PC-9 (cell line): ENCODE measurements around the gene CDC42BPB. TPM values are rescaled to one million over a fixed set of nuclear protein-coding genes. Genes with fewer than 3 reads are reported as not detected.

ENCODE experiments used
- BruUV-seq: library from RNA; stranded (reverse); fragments of 400-500 nt; replicated peaks from 2 replicates; lab custom pipeline; 2021; lab: Mats Ljungman, UMichigan
- CTCF ChIA-PET: fragments of 300-600 bp; sonication (Branson Sonifier 250); formaldehyde crosslinking; loops from one replicate; lab custom pipeline; 2022; ENCODE audit warnings: antibody characterized with exemption; lab: Charles Lee
- POLR2A ChIA-PET: fragments of 300-600 bp; sonication (Branson Sonifier 250); formaldehyde crosslinking; loops from one replicate; lab custom pipeline; 2022; ENCODE audit warnings: antibody characterized with exemption; ENCODE audit not compliant: unreplicated experiment; lab: Charles Lee
- DNase-seq, 2 experiments: peaks; one replicate each; pipeline versions ENCODE4 v3.0.0 to v3.0.0-alpha.2; 2015 to 2022; ENCODE audit warnings: mixed read lengths in 1 of 2
- H2AFZ ChIP-seq: fragments of 200-600 bp; sonication (generic); 2 replicates; pipeline ENCODE4 v1.8.1; 2017; ENCODE audit warnings: antibody characterized with exemption
- H3F3A ChIP-seq: fragments of 200-600 bp; sonication (generic); 2 replicates; pipeline ENCODE4 v1.8.1; 2017; ENCODE audit warnings: antibody characterized with exemption, mild to moderate bottlenecking, low read depth; ENCODE audit not compliant: insufficient read depth
- H3K27ac ChIP-seq: fragments of 200-600 bp; sonication (generic); 2 replicates; pipeline ENCODE4 v1.6.1; 2016; ENCODE audit warnings: mixed run types
- H3K27me3 ChIP-seq: fragments of 200-600 bp; sonication (generic); 2 replicates; pipeline ENCODE4 v1.6.1; 2016; ENCODE audit warnings: low read depth, mixed run types; ENCODE audit not compliant: insufficient read depth
- H3K36me3 ChIP-seq: fragments of 200-600 bp; sonication (generic); 2 replicates; pipeline ENCODE4 v1.6.1; 2016; ENCODE audit warnings: low read depth, mixed run types
- H3K4me1 ChIP-seq: fragments of 200-600 bp; sonication (generic); replicated peaks from 2 replicates; pipeline ENCODE4 v1.6.1; 2016; ENCODE audit warnings: mixed run types; ENCODE audit not compliant: insufficient read depth
- H3K4me2 ChIP-seq: fragments of 200-600 bp; sonication (generic); 2 replicates; pipeline ENCODE4 v1.6.1; 2017; ENCODE audit warnings: mixed run types
- H3K4me3 ChIP-seq: fragments of 200-600 bp; sonication (generic); 2 replicates; pipeline ENCODE4 v1.6.1; 2016; ENCODE audit warnings: mixed run types
- H3K79me2 ChIP-seq: fragments of 200-600 bp; sonication (generic); 2 replicates; pipeline ENCODE4 v1.6.1; 2017; ENCODE audit warnings: low read depth, mixed run types
- H3K9me2 ChIP-seq: fragments of 200-600 bp; sonication (generic); 2 replicates; pipeline ENCODE4 v1.8.1; 2017; ENCODE audit warnings: mild to moderate bottlenecking; ENCODE audit not compliant: insufficient read depth
- H3K9me3 ChIP-seq: fragments of 200-600 bp; sonication (generic); 2 replicates; pipeline ENCODE4 v1.8.1; 2016; ENCODE audit warnings: low read depth; ENCODE audit not compliant: insufficient read depth
- H4K20me1 ChIP-seq: fragments of 200-600 bp; sonication (generic); 2 replicates; pipeline ENCODE4 v1.8.1; 2017; ENCODE audit not compliant: insufficient read depth
- EZH2 ChIP-seq: fragments of 200-600 bp; sonication (generic); IDR thresholded peaks from 2 replicates; pipeline ENCODE4 v1.8.0; 2017; ENCODE audit warnings: antibody characterized with exemption, low read depth
- intact Hi-C: fragments of 100-400 bp; cut with micrococcal nuclease; formaldehyde crosslinking; loops from one replicate; pipeline ENCODE4 v1.10.0; 2022; ENCODE audit not compliant: unreplicated experiment
- total RNA-seq: library from RNA; stranded (reverse); gene quantifications from 2 replicates; pipeline ENCODE4 v1.2.3, GENCODE V29; 2021
- TF ChIP-seq, protein P1 (sequence below): fragments of 200-600 bp; sonication (generic); conservative IDR thresholded peaks from 2 replicates; pipeline ENCODE4 v1.6.1; 2017; ENCODE audit warnings: mixed run types, antibody characterized with exemption, mild to moderate bottlenecking, moderate library complexity

Gene CDC42BPB
- total RNA-seq, 1 experiment from 2014 or later = 203 TPM

GRCh38 chr14:102906616-102907302 lies 150.6 kb downstream of the CDC42BPB start:
- no peaks in the 10 kb centered on the region for H3K27me3 ChIP-seq
- no peaks in the 10 kb centered on the region for H4K20me1 ChIP-seq
- ChIA-PET POLR2A (no interaction called here), CTCF (interaction anchor here (0.5 kb wide), 1 partner anchor 193 kb away, joined by 3 read pairs; no protein-coding TSS in a partner anchor)
- no peak overlapping the region for H3K4me3 ChIP-seq
- no peak for DNase-seq
- peaks cover 4% of the 10 kb centered on the region; the same call in 1 of the 2 replicates for H3F3A ChIP-seq
- TF ChIP-seq, protein P1, sequence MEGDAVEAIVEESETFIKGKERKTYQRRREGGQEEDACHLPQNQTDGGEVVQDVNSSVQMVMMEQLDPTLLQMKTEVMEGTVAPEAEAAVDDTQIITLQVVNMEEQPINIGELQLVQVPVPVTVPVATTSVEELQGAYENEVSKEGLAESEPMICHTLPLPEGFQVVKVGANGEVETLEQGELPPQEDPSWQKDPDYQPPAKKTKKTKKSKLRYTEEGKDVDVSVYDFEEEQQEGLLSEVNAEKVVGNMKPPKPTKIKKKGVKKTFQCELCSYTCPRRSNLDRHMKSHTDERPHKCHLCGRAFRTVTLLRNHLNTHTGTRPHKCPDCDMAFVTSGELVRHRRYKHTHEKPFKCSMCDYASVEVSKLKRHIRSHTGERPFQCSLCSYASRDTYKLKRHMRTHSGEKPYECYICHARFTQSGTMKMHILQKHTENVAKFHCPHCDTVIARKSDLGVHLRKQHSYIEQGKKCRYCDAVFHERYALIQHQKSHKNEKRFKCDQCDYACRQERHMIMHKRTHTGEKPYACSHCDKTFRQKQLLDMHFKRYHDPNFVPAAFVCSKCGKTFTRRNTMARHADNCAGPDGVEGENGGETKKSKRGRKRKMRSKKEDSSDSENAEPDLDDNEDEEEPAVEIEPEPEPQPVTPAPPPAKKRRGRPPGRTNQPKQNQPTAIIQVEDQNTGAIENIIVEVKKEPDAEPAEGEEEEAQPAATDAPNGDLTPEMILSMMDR = no peak
- TF ChIP-seq EZH2 = no peak
- H3K9me3 ChIP-seq = no peaks in the 10 kb centered on the region
- no peaks in the 10 kb centered on the region for H3K9me2 ChIP-seq
- no peak overlapping the region for H3K27ac ChIP-seq
- H2AFZ ChIP-seq = no peak overlapping the region
- no TSS peak for BruUV-seq
- 0 out of 2 replicates have a peak, but pooled peaks cover 9% of the 10 kb centered on the region for H3K36me3 ChIP-seq
- no peak overlapping the region for H3K4me2 ChIP-seq
- no peaks in the 10 kb centered on the region for H3K79me2 ChIP-seq
- intact Hi-C loops = no loop called here
- H3K4me1 ChIP-seq = no peaks in the 10 kb centered on the region

DNA sequence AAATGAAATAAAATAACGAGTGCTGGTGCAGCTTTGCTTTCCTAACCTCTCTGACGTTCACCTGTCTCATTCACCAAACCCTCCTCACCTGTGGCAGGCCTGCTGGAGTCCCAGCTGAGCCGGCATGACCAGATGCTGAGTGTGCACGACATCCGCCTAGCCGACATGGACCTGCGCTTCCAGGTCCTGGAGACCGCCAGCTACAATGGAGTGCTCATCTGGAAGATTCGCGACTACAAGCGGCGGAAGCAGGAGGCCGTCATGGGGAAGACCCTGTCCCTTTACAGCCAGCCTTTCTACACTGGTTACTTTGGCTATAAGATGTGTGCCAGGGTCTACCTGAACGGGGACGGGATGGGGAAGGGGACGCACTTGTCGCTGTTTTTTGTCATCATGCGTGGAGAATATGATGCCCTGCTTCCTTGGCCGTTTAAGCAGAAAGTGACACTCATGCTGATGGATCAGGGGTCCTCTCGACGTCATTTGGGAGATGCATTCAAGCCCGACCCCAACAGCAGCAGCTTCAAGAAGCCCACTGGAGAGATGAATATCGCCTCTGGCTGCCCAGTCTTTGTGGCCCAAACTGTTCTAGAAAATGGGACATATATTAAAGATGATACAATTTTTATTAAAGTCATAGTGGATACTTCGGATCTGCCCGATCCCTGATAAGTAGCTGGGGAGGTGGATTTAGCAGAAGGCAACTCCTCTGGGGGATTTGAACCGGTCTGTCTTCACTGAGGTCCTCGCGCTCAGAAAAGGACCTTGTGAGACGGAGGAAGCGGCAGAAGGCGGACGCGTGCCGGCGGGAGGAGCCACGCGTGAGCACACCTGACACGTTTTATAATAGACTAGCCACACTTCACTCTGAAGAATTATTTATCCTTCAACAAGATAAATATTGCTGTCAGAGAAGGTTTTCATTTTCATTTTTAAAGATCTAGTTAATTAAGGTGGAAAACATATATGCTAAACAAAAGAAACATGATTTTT lies 151.9 kb downstream of the CDC42BPB start:
- Histone ChIP-seq H3K27me3 (no peaks in the 10 kb centered on the region), H3F3A (peaks cover 4% of the 10 kb centered on the region; the same call in 1 of the 2 replicates), H3K4me2 (no peak overlapping the region), H3K4me3 (no peak overlapping the region), H2AFZ (no peak overlapping the region), H4K20me1 (no peaks in the 10 kb centered on the region), H3K9me2 (no peaks in the 10 kb centered on the region), H3K4me1 (no peaks in the 10 kb centered on the region), H3K27ac (no peak overlapping the region), H3K36me3 (0 out of 2 replicates have a peak, but pooled peaks cover 9% of the 10 kb centered on the region), H3K9me3 (no peaks in the 10 kb centered on the region), H3K79me2 (no peaks in the 10 kb centered on the region)
- POLR2A ChIA-PET = no interaction called here
- TSS peak; percentile 14 for BruUV-seq
- CTCF ChIA-PET = no interaction called here
- no peak for DNase-seq
- TF ChIP-seq EZH2 = no peak
- TF ChIP-seq, protein P1 = no peak
- intact Hi-C loops = no loop called here

DNA sequence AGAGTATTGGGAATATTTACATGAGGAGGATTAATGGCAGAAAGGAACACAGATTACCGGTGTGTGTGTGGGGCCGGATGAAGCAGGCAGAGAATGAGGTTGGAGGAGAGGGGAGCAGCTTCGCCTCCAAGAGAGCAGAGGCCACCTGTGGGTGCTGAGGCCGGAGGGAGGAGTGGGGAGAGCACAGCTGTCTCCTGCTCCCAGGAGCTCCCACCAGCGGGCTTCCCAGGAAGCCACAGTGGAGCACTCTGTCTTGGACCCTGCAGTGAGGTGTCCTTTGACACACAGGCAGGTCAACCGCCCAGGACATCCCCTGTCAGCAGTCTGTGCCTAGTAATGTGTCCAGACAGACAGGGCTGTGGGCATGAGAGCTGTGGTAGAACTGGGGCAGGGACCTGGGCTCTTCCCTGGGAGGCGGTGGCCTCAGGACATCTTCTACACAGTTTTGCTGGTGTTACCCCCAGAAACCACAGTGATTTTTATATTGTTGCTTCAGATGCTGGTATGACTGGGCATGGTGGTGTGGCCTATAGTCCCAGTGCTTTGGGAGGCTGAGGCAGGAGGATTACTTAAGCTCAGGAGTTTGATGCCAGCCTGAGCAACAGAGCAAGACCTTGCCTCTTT lies 153.3 kb downstream of the CDC42BPB start:
- POLR2A ChIA-PET = no interaction called here
- intact Hi-C loops = no loop called here
- Histone ChIP-seq H3K4me2 (no peak overlapping the region), H3K36me3 (0 out of 2 replicates have a peak, but pooled peaks cover 9% of the 10 kb centered on the region), H3K4me3 (no peak overlapping the region), H3K9me2 (no peaks in the 10 kb centered on the region), H3F3A (peaks cover 4% of the 10 kb centered on the region; the same call in 1 of the 2 replicates), H3K9me3 (no peaks in the 10 kb centered on the region), H3K4me1 (no peaks in the 10 kb centered on the region), H3K27ac (no peak overlapping the region), H3K27me3 (no peaks in the 10 kb centered on the region), H4K20me1 (no peaks in the 10 kb centered on the region), H3K79me2 (no peaks in the 10 kb centered on the region), H2AFZ (no peak overlapping the region)
- DNase-seq = no peak
- no TSS peak for BruUV-seq
- no peak for TF ChIP-seq EZH2
- TF ChIP-seq, protein P1 = no peak
- CTCF ChIA-PET = interaction anchor here (0.7 kb wide), 1 partner anchor 119 kb away, joined by 4 read pairs; no protein-coding TSS in a partner anchor
